GM19351 (cell line): ENCODE results near the gene CRY2.
"Not testable (repeated sequence)": the region's sequence is repeated elsewhere in the genome, so short reads cannot be mapped to it uniquely, and the experiment has no call there.

Source experiments
- ATAC-seq: cut with Tn5 transposase; IDR thresholded peaks from one replicate; pipeline ENCODE4 v1.9.1; 2021; ENCODE audit warnings: mild to moderate bottlenecking, moderate library complexity; ENCODE audit not compliant: unreplicated experiment

Gene CRY2

GRCh38 chr11:45846974-45847910, at the start of gene CRY2:
Gene CRY2 (plus strand): TSS chr11:45847475. CDS start chr11:45847491, 16 bp downstream.
- peak; percentile 87 for ATAC-seq

GRCh38 chr11:45798793-45799441, 48.4 kb upstream of the CRY2 start:
- no peak for ATAC-seq

DNA sequence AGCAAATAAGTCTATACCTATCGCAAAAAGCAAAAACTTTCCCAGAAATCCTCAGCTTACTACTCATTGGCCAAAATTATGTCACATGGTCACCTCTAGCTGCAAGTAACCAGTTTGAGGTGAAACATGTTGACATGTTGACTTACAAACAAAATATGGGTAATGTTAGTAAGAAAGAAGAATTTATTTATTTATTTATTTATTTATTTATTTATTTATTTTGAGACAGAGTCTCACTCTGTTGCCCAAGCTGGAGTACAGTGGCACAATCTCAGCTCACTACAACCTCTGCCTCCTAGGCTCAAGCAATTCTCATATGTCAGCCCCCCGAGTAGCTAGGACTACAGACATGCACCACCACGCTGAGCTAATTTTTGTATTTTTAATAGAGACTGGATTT, 47.7 kb upstream of the CRY2 start:
- no peak for ATAC-seq

DNA sequence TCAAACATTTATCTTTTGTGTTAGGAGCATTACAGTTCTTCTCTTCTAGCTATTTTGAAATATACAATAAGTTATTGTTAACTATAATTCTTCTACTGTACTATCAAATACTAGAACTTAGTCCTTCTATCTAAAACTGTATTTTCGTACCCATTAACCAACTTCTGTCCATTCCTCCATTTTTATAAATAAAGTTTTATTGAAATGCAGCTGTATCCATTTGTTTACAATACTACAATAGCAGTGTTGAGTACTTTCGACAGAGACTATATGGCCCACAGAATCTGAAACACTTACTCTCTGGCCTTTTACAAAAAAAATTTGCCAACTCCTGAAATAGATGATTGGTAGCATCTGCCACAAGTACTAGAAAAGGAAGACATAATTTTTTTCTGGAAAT, 47.0 kb upstream of the CRY2 start:
- no peak for ATAC-seq

DNA sequence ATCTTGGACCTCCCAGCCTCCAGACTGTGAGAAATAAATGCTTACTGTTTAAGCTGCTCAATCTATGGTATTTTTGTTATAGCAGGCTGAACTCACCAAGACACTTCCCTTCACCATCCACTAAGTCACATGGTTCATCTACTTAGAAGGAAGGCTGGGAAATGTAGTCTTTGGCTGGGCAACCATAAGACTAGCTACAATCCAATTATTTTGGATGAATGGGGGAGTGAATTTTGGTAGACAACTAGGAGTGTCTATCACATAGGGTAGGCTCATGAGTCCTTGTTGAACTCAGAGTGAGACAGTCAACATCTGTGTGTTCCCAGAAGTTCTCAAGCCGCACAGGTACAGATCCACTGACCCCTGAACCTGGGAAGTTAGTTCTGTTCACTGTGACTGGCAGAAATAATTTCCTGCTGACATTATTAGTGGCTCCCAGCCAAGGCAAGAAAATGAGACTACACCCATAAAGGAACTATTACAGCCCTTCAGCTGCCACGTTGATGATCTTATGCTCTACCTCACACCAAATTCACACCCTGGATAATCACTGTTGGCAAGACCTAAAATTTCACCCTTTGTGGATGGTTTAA, 45.5 kb upstream of the CRY2 start:
- no peak for ATAC-seq

GRCh38 chr11:45802531-45803317, 44.6 kb upstream of the CRY2 start:
- no peak for ATAC-seq

DNA sequence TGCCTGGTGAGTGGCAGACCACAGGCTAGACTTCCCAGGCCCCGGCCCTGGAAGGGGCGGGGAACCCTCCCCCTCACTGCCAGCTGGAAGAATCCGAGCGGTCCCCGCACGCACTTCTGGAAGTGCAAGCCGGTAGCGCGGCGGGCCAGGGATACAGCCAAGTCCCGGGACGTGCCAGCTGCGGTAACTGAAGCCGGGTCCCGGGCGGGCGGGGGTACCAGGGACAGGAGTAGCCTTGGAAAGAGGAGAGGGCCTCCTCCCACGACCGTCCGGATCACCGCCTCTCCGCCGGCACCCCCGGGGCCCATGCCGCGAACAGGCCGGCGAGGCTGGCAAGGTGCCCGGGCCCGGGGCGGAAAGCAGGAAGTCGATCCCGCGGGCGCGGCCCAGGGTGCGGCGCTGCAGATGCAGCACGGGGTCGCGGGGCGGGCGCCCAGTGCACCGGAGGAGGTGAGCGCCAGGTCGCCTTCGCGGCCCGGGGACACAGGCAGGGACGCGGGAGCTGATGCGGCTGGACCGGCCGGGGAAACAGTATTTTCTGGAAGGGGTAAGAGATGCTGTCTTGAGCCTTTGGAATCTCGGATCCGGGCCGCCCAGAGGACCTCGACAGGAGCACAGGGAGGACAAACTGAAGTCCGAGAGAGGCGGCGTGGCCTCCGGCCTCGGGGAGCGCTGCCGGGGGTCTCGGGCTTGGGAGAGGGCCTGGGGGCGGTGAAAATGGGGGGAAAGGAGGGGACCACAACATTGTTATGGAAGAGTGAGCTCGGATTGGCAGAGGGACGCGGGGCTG, 43.1 kb upstream of the CRY2 start:
- peak; percentile 16 for ATAC-seq

DNA sequence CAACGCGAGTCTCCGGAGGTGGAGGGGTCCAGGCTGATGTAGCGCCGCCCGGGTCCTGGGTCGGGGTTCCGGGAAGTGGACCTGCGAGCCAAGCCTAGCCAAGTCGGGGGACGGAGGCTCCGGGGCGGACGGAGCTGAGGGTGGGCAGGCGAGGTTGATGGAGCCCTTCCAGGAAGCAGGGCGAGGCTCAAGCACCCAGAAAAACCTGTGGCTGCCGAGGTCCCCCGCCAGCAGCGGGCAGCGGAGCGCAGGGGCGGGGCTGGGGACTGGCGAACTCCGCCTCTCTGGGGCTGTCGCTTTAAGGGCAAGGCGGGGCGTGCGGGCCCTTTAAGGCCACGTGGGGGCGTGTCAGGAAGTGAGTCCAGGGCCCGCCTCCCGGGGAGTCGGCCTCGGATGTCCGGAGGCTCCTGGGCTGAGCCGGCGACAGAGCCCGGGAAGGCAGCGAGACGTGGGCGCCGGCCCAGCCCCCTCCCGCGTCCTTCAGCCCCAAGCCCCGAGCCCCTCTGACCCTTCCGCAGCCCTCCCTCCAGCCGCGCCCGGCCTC, 42.4 kb upstream of the CRY2 start, which contains the start of gene SLC35C1:
Gene SLC35C1, plus strand, starts transcription at position 389 of the 544 bp plus-strand sequence. CDS start 653 bp downstream, outside the sequence.
- peak; percentile 96 for ATAC-seq

DNA sequence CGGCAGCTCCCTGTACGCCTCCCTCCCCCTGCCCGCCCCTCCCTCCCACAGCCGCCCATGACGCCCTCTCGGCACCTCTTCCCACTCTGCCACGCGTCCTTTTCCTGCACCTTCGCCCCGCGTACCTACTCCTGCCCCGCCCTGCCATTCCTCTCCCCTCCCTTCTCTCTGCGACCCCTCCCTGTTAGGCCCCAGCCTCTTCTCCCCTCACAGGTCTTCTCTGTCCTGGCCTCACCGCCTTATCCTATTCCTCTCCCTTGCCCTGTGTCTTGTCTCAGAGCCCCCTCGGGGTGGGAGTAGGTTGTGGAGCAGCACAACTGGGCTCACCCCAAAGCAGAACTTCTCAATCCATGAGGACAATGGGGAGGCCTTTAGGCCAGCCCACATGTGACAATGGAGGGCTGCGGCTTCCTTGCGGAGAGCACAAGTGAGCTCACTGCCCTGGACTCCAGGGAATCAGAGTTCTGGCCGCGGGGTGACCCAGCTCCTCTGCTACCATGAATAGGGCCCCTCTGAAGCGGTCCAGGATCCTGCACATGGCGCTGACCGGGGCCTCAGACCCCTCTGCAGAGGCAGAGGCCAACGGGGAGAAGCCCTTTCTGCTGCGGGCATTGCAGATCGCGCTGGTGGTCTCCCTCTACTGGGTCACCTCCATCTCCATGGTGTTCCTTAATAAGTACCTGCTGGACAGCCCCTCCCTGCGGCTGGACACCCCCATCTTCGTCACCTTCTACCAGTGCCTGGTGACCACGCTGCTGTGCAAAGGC, 41.8 kb upstream of the CRY2 start:
- peak; percentile 29 for ATAC-seq

DNA sequence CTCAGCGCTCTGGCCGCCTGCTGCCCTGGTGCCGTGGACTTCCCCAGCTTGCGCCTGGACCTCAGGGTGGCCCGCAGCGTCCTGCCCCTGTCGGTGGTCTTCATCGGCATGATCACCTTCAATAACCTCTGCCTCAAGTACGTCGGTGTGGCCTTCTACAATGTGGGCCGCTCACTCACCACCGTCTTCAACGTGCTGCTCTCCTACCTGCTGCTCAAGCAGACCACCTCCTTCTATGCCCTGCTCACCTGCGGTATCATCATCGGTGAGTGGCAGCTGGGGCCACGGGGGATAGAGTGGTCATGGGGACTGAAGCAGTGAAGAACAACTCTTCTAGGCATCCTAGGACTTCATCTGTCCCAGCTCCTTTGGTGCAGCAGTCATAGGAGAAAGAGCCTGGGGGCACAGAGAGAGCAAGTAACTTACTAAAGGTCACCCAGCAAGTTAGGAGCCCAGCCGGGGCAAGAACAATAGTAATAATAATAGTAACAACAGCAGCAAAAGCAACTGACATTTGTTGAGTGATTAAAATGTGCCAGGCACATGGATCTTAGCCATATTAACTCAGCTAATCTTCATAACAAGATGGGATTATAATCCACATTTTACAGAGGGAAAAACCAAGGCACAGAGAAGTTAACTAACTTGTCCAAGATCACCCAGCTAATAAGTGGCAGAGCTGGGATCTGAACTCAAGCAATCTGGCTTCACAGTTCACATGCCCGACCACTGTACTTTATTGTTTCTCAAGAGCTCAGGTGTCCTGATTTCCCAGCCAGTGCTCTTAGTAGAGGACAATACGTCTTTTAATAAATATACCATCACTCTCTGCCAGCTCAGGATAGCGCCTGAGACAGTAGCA, 41.0 kb upstream of the CRY2 start:
- ATAC-seq = no peak

GRCh38 chr11:45806937-45807791, 40.1 kb upstream of the CRY2 start:
- no peak for ATAC-seq

GRCh38 chr11:45807792-45808238, 39.5 kb upstream of the CRY2 start:
- no peak for ATAC-seq

DNA sequence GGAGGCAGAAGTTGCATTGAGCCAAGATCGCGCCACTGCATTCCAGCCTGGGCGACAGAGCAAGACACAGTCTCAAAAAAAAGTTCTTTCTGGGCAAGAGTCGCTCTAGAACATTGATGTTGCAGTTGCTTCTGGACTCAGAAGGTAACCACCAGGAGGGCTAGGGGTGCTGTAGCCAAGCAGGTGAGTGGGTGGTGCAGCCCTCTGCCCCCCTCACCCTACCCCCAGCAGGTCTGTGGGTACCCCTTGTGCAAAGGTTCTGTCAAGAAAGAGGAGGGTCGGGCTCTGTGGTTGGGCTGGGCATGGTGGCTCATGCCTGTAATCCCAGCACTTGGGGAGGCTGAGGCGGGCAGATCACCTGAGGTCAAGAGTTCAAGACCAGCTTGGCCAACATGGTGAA, 38.8 kb upstream of the CRY2 start:
- not testable (repeated sequence) for ATAC-seq

- no peak for ATAC-seq
Observed at GRCh38 chr11:45809456-45810395, 37.5 kb upstream of the CRY2 start.

GRCh38 chr11:45810431-45811108, 36.7 kb upstream of the CRY2 start:
- no peak for ATAC-seq

- no peak for ATAC-seq
Observed at GRCh38 chr11:45811109-45811435, 36.2 kb upstream of the CRY2 start.
